HG03520 (cell line): ENCODE data around the gene RPS6KB2.

ENCODE experiments used
- ATAC-seq: cut with Tn5 transposase; IDR thresholded peaks from one replicate; pipeline ENCODE4 v1.9.1; 2021; ENCODE audit warnings: mild to moderate bottlenecking, moderate library complexity; ENCODE audit not compliant: unreplicated experiment

RPS6KB2 gene

DNA sequence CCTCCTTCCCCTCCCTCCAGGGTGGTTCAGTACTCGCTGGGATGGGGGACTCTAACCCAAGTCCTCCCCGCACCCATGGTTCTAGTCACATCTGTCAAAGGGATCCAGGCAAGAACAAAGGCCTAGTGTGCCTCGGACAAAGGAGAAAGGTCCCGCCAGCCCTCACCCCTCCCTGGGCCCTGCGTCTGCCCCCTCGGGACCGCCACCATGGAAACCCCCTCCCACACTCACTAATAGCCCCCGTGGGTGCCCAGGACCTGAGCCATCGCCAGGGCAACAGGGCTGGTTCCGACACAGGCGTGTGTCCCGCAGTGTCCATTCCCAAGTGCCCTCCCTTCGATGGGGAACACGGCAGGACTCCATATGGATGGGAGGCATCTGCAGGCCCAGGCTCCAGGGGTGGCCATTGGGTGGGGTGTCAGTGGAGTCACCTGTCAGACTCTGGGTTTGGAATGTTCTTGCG, 17.9 kb upstream of the RPS6KB2 start:
- no peak for ATAC-seq

DNA sequence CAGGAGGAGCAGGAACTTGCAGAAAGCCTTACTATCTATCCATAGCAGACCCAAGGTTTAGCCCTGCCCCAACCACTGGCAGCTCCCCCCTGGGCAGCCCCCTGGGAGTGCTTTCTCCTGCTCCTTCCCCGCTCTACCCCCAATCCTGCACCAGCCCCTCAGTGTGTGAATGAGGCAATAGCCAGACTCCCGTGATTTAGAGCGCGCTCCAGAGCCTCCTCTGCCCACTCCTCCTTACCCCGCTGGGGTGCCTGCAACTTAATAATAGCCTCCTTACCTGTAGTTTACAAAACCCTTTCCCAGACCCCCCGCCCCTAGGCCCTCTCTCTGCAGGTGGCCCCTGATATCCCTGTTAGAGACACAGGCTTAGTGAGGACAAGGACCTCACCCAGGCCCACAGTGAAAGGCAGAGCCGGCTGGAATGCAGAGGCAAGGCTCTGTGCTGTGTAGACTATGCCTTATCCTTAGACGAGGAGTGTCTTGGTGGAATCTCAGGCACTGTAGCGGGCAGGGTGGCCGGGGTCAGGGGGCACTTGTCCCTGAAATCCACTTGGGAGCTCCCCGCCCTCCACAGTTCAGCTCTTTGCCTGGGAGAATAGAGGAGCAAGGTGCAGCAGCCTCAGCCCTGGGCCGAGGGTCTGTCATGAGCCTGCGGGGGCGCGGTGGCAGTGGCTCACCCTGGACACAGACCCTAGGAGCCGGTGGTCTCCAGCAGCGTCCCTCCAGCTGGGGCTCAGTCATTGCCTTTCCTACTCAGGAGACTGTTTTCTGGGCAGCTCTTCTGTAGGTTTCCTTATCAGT, 17.1 kb upstream of the RPS6KB2 start:
- ATAC-seq: no peak

GRCh38 chr11:67411785-67412152, 16.5 kb upstream of the RPS6KB2 start:
- no peak for ATAC-seq

- ATAC-seq: no peak
Observed at GRCh38 chr11:67412495-67413179, 15.7 kb upstream of the RPS6KB2 start.

DNA sequence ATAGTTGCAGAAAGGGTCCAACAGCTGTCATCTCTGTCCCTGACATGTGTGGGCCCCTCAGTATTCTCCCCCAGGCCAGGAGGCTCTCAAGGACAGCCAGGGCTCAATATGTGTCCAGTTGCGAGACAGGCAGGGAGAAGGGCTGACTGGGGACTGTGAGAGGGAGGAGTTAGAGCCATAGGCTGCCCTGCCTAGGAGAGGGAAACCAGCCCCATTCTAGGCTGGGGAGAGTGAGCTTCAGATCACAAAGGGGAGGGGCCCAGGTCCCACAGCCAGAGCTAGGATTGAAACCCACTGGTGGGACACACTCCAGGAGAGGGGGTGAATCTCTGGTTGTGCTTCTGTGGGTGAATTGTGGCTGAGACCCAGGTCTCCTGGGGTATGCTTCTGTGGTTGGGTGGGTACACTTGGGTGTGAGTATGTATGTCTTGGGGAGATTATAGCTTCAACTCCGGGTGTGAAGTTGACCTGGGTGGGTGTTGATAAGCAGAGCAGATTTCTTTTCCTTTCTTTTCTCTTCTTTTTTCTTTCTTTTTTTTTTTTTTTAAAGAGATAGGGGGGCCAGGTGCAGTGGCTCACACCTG, 14.9 kb upstream of the RPS6KB2 start:
- no peak for ATAC-seq

DNA sequence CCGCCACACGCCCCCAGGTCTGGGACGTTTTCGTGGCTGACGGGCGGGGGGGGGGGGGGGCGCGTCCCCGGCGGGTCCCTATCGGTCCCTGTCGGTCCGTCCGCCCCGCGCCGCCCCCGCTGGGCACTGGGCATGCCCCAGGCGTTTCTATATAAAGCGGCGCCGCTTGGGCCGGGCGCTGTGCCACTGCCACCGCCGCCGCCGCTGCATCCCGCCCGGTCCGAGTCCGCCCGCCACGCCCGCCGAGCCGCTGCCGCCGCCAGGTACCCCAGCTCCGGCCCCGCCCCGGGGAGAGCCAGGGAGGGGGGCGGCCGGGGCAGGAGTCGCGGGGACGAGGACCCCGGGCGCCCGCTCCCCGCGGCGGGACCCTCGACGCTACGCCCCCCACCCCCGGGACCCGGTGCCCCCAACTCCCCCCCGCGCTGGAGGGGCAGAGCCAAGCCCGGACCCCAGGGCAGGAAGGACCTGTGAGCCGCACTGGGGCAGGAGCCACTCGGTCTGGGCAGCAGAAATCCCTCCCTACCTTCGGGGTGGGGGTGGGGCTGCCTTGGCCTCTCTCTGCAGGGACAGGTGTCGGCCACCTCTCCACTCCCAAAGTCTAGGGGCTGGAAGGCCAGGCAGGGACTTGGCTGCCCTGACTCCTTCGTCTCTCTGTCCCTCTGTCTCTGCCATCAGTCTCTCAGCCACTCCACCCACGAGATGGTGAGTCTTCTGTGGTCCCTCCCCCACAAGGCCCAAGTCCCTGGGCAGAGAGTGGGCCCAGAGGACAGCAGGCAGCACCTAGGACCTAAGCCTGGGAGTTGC, 12.6 kb upstream of the RPS6KB2 start, which contains the start of gene CARNS1:
CARNS1 (plus strand) TSS at position 178 of the 804 bp plus-strand sequence; CDS start at position 700, 522 bp downstream.
- no peak for ATAC-seq

GRCh38 chr11:67416416-67417335, 11.6 kb upstream of the RPS6KB2 start:
- ATAC-seq: no peak

DNA sequence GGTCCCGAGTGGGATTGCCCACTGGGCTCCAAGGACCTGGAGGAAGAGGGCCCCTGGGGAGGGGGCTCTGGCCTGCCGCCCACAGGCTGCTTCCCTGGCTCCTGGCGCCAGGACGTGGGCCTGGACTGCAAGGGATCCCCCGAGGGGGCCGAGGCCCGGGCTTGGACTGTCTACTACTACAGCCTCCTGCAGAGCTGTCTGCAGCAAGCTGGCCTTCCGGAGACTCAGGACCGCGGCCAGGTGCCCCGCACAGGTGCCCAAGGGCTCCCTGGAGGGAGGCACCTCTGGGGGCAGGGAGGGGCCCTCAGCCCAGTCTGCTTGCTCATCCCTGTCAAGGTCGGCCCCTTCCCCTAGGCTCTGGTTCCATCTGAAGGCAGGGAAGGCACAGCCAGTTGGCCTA, 10.9 kb upstream of the RPS6KB2 start:
- ATAC-seq: no peak

- no peak for ATAC-seq
Observed at GRCh38 chr11:67418476-67419281, 9.6 kb upstream of the RPS6KB2 start.

- no peak for ATAC-seq
Observed at GRCh38 chr11:67419325-67420049, 8.8 kb upstream of the RPS6KB2 start.

GRCh38 chr11:67420147-67420645, 8.1 kb upstream of the RPS6KB2 start:
- no peak for ATAC-seq

DNA sequence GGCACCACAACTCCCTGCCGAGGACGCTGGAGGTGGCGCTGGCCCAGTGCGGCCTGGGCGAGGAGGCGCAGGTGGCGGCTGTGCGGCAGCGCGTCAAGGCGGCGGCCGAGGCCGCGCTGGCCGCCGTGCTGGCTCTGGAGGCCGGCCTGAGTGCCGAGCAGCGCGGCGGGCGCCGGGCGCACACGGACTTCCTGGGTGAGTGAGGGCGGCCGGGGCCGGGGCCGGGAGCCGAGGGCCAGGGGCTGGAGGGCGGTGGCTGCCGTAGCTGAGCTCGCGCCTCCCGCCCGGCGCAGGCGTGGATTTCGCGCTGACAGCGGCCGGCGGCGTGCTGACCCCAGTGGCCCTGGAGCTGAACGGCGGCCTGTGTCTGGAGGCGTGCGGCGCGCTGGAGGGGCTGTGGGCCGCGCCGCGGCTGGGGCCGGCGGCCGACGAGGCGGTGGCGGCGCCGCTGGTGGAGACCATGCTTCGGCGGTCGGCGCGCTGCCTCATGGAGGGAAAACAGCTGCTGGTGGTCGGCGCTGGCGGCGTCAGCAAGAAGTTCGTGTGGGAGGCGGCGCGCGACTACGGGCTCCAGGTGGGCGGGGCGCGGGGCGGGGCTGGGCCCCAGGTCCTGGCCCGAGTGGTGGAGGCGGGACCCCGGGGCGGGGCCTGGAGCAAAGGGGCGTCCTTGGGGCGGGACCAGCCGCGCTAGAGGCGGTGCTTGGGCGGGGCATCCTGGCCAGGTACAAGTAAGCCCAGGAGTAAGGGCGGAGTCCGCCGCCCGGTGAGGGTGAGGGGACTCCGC, 7.5 kb upstream of the RPS6KB2 start:
- peak; percentile 76 for ATAC-seq

GRCh38 chr11:67421430-67422031, 6.8 kb upstream of the RPS6KB2 start:
- ATAC-seq: no peak

GRCh38 chr11:67422891-67423290, 5.4 kb upstream of the RPS6KB2 start:
- ATAC-seq: no peak

DNA sequence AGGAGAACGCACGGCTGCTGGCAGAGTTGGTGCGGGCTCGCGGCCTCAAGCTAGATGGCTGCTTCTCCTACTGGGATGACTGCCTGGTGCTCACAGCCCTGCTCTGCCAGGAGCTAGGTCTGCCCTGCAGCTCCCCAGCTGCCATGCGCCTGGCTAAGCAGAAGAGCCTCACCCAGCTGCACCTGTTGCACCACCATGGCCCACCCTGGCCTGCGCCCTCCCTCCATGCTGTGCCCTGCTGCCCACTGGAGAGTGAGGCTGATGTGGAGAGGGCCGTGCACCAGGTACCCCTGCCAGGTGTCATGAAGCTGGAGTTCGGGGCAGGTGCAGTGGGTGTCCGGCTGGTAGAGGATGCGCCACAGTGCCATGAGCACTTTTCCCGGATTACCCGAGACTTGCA, 4.8 kb upstream of the RPS6KB2 start:
- no peak for ATAC-seq

DNA sequence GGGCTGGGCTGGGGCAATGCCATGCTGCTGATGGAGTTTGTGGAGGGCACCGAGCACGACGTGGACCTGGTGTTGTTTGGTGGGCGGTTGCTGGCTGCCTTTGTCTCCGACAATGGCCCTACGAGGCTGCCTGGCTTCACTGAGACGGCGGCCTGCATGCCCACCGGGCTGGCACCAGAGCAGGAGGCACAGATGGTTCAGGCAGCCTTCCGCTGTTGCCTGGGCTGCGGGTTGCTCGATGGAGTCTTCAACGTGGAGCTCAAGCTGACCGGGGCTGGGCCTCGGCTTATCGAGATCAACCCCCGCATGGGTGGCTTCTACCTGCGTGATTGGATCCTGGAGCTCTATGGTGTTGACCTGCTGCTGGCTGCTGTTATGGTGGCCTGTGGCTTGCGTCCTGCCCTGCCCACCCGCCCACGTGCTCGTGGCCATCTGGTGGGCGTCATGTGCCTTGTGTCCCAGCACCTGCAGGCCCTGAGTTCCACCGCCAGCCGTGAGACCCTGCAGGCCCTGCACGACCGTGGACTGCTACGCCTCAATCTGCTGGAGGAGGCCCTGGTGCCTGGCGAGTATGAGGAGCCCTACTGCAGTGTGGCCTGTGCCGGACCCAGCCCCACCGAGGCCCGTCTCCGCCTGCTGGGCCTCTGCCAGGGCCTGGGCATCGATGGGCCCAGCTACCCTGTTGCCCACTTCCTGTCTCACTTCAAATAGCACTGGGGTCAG, 4.2 kb upstream of the RPS6KB2 start:
- no peak for ATAC-seq
